ENCODE measurements around the gene MRPS35.

The MRPS35 gene

DNA sequence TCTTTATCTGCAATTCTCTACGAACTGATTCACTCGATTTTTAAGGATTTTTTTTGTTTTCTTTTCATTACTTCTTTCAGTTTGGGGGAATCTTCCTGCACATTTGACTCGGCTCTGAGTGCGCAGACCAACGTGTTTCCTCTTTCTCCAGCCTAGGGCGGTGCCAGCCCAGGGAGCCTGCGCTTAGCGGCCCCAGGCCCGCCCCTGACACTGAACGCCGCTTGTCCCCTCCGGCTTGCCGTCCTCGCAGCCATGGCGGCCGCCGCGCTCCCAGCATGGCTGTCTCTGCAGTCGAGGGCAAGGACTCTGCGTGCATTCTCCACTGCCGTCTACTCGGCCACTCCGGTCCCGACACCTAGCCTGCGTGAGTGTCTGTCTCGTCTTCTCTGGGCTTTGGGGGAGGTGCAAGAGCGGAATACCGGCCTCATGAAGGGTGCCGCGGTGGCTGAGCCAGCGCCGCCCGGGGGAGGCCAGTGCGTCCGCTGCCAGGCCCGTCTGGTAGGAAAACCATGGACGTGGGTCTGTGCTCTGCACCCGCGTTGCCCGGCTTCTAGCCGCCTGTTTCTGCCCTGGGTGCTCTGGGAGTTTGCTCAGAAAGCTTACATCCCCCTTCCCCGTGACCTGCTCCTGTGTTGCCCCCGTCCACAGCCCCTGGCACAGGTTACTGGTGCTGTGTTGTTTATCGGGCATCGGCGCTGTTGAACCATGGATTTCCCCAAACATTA, at the start of gene MRPS35:
Gene MRPS35 (plus strand): TSS at position 241 of the 725 bp plus-strand sequence. CDS start 12 bp downstream, at position 253.
- peak; percentile 92 for DNase-seq

- no peak for DNase-seq
These were observed 44.9 kb upstream of the MRPS35 start for GRCh38 chr12:27665704-27666103.

GRCh38 chr12:27666510-27666909, 44.1 kb upstream of the MRPS35 start:
- DNase-seq = no peak

- no peak for DNase-seq
These were observed 43.1 kb upstream of the MRPS35 start for GRCh38 chr12:27667540-27667939.

DNA sequence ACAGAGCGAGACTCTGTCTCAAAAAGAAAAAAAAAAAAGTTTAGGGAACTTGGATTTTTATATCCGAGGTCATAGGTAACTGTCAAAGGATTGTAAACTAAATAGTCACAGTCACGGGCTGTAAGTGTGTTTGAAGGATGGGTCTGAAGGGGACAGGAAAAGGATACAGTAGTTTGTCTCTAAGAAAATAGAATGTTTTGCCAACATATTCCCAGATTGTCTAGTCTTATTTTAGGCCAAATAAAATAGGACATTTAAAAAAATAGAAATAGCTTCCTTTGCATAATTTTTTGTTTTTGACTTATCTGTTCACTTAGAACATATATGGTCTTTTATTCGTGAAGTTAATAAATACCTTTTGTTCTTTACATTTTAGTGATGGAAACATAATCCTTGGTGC, 38.6 kb upstream of the MRPS35 start:
- DNase-seq = no peak

DNA sequence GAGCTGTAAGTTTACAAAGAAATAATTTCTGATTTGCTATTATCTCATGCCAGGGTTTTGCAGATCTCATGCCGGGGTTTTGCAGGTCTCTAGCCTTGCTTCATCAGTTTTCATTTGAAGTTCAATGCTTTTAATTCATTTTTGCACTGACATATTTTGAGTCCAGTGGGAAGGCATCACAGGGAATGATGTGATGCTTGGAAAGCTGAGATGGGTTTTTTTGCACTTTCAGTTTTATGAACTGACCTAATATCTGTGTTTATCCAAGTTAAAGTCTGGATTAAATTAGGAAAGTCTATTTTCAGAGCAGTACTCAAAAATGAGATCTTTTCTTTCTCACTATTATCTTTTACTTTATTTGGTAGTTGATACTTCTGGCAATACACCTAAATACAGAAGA, 38.0 kb upstream of the MRPS35 start:
- no peak for DNase-seq

- no peak for DNase-seq
These were observed 37.4 kb upstream of the MRPS35 start for GRCh38 chr12:27673101-27673718.

DNA sequence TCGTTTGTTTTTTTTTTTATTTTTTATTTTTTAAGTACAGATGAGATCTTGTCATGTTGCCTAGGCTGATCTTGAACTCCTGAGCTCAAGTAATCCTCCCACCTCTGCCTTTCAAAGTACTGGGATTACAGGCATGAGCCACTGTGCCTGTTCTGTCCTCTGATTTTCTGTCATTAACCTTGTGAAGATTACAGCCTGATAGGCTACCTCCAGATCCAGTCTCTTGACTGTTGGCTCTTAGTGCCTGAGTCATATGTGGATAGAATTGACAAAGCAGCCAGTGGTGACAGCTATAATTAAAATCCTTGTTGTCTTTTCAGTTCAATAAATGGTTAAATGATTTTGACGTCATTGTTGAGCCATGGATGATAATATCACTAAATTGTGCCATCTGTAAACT, 35.6 kb upstream of the MRPS35 start:
- DNase-seq = no peak

GRCh38 chr12:27680619-27681018, 30.0 kb upstream of the MRPS35 start:
- no peak for DNase-seq

- no peak for DNase-seq
These were observed 28.1 kb upstream of the MRPS35 start for GRCh38 chr12:27682534-27682933.

DNA sequence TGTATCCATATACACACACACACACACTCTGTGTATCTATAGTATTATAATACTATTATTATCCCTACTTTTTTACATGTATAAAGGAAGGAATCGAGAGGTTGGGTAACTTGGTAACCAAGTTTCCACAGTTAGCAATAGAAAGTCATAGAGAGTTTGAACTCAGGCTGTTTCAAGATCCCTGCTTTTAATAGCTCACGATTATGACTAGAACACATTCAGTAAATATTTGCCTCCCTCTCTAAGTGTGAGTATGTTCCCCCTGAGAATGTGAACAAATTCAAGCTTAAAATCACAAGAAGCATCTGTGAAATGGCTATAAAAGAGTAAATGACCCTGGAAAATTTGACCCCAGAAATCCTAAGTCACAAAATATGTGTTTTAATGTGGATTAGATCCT, 25.4 kb upstream of the MRPS35 start:
- DNase-seq = no peak

DNA sequence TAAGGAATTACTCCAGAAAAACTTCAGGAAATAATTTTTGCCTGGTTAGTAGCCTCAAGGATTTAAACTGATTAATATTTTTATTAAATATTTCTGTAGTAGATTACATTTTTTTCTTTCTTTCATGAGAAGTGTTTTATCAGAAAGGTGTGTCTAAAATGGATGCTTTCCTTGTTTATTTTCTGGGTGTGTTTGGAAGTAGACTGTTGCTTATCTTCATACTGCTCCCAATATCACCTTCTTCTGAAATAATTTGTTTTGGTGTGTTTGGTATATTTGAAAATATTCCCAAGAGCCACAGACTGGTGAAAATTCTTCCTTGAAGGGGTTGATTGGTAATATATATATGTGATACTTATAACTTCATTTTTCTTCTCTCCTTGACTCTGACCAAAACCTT, 24.5 kb upstream of the MRPS35 start:
- DNase-seq = no peak

DNA sequence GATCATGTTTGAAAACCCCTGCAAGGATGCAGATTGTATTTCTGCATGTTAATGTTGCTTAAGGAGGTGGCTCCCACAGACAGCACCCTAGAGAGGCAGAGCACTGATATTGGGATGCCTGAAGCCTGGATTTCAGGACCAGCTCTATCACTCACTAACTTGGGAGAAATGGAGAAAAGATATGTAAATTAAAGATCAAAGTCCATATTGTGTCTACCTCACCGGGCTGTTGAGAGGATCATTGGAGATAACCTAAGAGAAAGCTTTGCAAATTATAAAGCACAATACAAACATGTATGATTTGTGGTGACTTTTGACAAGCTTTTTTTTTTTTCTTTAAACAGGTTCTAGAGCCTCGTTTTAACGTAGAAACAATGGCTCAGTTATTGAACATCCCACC, 22.0 kb upstream of the MRPS35 start:
- DNase-seq = no peak

- DNase-seq = no peak
These were observed 21.0 kb upstream of the MRPS35 start for GRCh38 chr12:27689558-27690180.

- DNase-seq = no peak
These were observed 17.2 kb upstream of the MRPS35 start for GRCh38 chr12:27693403-27693802.

DNA sequence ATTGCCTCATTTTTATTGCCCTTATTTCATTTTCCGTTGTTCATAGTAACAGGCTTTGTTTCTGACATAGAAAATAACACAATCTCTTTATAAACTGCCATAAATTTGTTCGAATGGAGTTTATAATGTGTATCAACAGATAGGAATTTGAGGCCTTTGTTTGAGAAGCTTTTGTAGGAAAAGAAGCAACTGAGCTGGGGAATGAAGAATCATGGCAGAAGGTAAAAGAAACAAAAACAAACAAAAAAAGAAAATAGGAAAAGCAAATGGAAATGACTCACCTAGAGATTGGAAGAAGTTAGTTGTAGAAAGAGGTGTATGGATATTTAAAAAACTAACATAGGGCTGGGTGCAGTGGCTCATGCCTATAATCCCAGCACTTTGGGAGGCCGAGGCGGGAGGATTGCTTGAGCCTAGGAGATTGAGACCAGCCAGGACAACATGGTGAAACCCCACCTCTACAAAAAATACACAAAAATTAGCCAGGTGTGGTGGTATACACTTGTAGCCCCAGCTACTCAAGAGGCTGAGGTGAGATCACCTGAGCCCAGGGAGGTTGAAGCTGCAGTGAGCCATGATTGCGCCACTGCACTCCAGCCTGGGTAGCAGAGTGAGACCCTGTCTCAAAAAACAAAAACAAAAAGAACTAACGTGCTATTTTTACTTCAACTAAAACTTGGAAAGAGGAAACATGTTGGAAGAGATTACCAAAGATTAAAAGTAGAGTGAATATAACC, 14.9 kb upstream of the MRPS35 start:
- DNase-seq = no peak

DNA sequence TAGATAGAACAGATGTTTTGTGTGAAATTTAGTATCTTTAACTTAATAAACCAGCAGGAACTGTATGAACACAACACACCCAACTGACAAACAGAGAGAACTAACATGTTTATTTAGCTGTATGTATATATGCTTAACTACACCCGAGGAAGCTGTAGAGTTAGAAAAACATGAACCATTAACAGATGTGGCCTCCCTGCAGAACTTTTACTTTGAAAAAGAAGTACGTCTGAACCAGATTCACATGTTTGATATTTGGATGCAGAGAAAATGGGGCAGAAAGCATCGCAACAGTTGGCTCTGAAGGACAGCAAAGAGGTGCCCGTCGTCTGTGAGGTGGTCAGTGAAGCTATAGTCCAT, 14.4 kb upstream of the MRPS35 start, which contains the start of gene REP15:
Gene REP15 (plus strand): TSS at position 155 of the 360 bp plus-strand sequence. CDS start 116 bp downstream, at position 271.
- no peak for DNase-seq

GRCh38 chr12:27696864-27697564, 13.6 kb upstream of the MRPS35 start:
- no peak for DNase-seq

DNA sequence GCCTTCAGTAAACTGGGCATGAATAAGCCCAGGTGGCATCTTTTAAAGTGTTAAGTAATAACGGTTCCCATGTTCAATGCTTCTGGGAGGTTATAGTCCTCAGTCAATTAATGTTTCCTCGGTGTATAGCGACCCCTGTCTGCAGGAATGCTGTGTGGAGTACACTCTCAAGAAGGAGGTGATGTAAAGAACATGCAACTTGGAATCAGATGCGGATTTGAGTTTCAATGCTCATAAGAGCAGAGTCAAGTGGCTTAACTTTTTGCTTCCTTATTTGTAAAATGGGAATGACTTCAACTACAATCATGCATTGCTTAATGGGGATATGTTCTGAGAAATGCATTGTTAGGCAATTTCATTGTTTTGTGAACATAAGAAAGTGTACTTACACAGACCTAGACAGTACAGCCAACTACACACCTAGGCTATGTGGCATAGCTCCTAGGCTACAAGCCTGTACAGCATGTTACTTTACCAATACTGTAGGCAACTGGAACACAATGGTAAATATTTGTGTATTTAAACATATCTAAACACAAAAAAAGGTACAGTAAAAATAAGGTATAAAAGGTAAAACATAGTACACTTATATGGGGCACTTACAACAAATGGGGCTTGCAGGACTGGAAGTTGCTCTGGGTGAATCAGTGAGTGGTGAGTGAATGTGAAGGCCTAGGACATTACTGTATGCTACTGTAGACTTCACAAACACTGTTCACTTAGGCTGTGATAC, 6.7 kb upstream of the MRPS35 start:
- DNase-seq = peak; percentile 61

- DNase-seq = no peak
These were observed 5.4 kb upstream of the MRPS35 start for GRCh38 chr12:27705263-27705662.

GRCh38 chr12:27707216-27707615, 3.4 kb upstream of the MRPS35 start:
- no peak for DNase-seq

Data from stimulated activated CD4-positive, alpha-beta T cell treated with anti-CD3 and anti-CD28 coated beads, Interleukin-1b, Interleukin-23, amount 100 ng/mL, for 48 hours (primary cell).